Trophoblast cell (in vitro differentiated cells and primary cell): ENCODE measurements around the gene SPATA17.

Experiments used
- DNase-seq, 2 donors: peaks; one replicate each; pipeline ENCODE4 v3.0.0-alpha.2; 2016
- H2AFZ ChIP-seq: 2 replicates; pipeline ENCODE4 v1.6.1; 2013; ENCODE audit warnings: low read length, moderate library complexity, mild to moderate bottlenecking; ENCODE audit not compliant: insufficient read depth, poor library complexity
- H2AK5ac ChIP-seq: 2 replicates; pipeline ENCODE4 v1.6.1; 2013; ENCODE audit warnings: mild to moderate bottlenecking, low read length
- H2BK120ac ChIP-seq: 2 replicates; pipeline ENCODE4 v1.6.1; 2013; ENCODE audit warnings: low read length, mild to moderate bottlenecking, moderate library complexity; ENCODE audit not compliant: insufficient read depth, poor library complexity
- H2BK12ac ChIP-seq: 2 replicates; pipeline ENCODE4 v1.6.1; 2013; ENCODE audit warnings: mild to moderate bottlenecking, low read length, moderate library complexity
- H2BK5ac ChIP-seq: 2 replicates; pipeline ENCODE4 v1.6.1; 2013; ENCODE audit warnings: low read length, low read depth, moderate library complexity, mild to moderate bottlenecking; ENCODE audit not compliant: poor library complexity
- H3K14ac ChIP-seq: 2 replicates; pipeline ENCODE4 v1.6.1; 2013; ENCODE audit warnings: mild to moderate bottlenecking, low read length
- H3K18ac ChIP-seq: 2 replicates; pipeline ENCODE4 v1.6.1; 2013; ENCODE audit warnings: mild to moderate bottlenecking, low read length
- H3K23ac ChIP-seq: 2 replicates; pipeline ENCODE4 v1.6.1; 2013; ENCODE audit warnings: low read length
- H3K27ac ChIP-seq: 2 replicates; pipeline ENCODE4 v1.5.1; 2013; ENCODE audit warnings: low read depth, mild to moderate bottlenecking, inconsistent platforms, low read length, moderate library complexity
- H3K27me3 ChIP-seq: 2 replicates; pipeline ENCODE4 v1.6.1; 2013; ENCODE audit warnings: inconsistent platforms, mild to moderate bottlenecking, low read length, moderate library complexity; ENCODE audit not compliant: insufficient read depth
- H3K36me3 ChIP-seq, 2 experiments: 1 replicate in 1 of 2; 2 replicates in 1 of 2; pipeline ENCODE4 v1.6.1; 2013; ENCODE audit warnings: low read length in 2 of 2, mild to moderate bottlenecking in 2 of 2, moderate library complexity in 1 of 2; ENCODE audit not compliant: insufficient read depth in 2 of 2, control insufficient read depth in 1 of 2
- H3K4ac ChIP-seq: 2 replicates; pipeline ENCODE4 v1.6.1; 2013; ENCODE audit warnings: low read depth, mild to moderate bottlenecking, low read length, moderate library complexity
- H3K4me1 ChIP-seq, 2 experiments: 1 replicate in 1 of 2; 2 replicates in 1 of 2; pipeline ENCODE4 v1.6.1; 2013; ENCODE audit warnings: low read length in 2 of 2, mild to moderate bottlenecking in 2 of 2, moderate library complexity in 1 of 2; ENCODE audit not compliant: insufficient read depth in 2 of 2, control insufficient read depth in 1 of 2
- H3K4me2 ChIP-seq: 2 replicates; pipeline ENCODE4 v1.6.1; 2013; ENCODE audit warnings: inconsistent platforms, mild to moderate bottlenecking, low read length, moderate library complexity
- H3K4me3 ChIP-seq: 2 replicates; pipeline ENCODE4 v1.5.1; 2013; ENCODE audit warnings: mild to moderate bottlenecking, low read depth, low read length, inconsistent platforms
- H3K79me1 ChIP-seq: one replicate; pipeline ENCODE4 v1.6.1; 2013; ENCODE audit warnings: low read length
- H3K79me2 ChIP-seq: 2 replicates; pipeline ENCODE4 v1.6.1; 2013; ENCODE audit warnings: low read length, mild to moderate bottlenecking; ENCODE audit not compliant: control insufficient read depth, insufficient read depth, poor library complexity
- H3K9ac ChIP-seq: 2 replicates; pipeline ENCODE4 v1.6.1; 2013; ENCODE audit warnings: mild to moderate bottlenecking, low read length
- H3K9me3 ChIP-seq: 2 replicates; pipeline ENCODE4 v1.6.1; 2013; ENCODE audit warnings: low read depth, mild to moderate bottlenecking, control low read depth, inconsistent platforms, low read length; ENCODE audit not compliant: insufficient read depth
- H4K12ac ChIP-seq: 2 replicates; pipeline ENCODE4 v1.6.1; 2013; ENCODE audit warnings: low read depth, mild to moderate bottlenecking, low read length, moderate library complexity
- H4K8ac ChIP-seq: 2 replicates; pipeline ENCODE4 v1.6.1; 2013; ENCODE audit warnings: low read depth, mild to moderate bottlenecking, low read length, moderate library complexity
- H4K91ac ChIP-seq: one replicate; pipeline ENCODE4 v1.6.1; 2013; ENCODE audit warnings: low read depth, mild to moderate bottlenecking, low read length, moderate library complexity
- WGBS: extraction: QIAGEN DNeasy Blood & Tissue Kit; methylation state at CpG from one replicate; pipeline ENCODE4 v1.1.7; 2013; ENCODE audit warnings: missing lambda C conversion rate; ENCODE audit not compliant: insufficient read length, insufficient coverage; ENCODE audit errors: extremely low coverage; 5-methylcytosine and 5-hydroxymethylcytosine counted together

SPATA17 gene

GRCh38 chr1:217626321-217626720 lies 4.8 kb upstream of the SPATA17 start:
- Histone ChIP-seq H4K12ac (no peak overlapping the region), H4K91ac (no peak overlapping the region), H3K79me2 (peaks cover 3% of the 10 kb centered on the region), H3K27ac (no peak overlapping the region), H3K4me2 (no peak overlapping the region), H2BK120ac (no peak overlapping the region), H2AK5ac (no peak overlapping the region), H3K4me3 (no peak overlapping the region), H3K79me1 (peaks cover 7% of the 10 kb centered on the region), H3K36me3 (no peaks in the 10 kb centered on the region), H3K9ac (no peak overlapping the region), H3K23ac (no peak overlapping the region), H3K27me3 (no peaks in the 10 kb centered on the region), H3K4ac (no peak overlapping the region), H2AFZ (no peak overlapping the region), H3K14ac (no peak overlapping the region), H2BK12ac (no peak overlapping the region), H4K8ac (no peak overlapping the region), H3K18ac (no peak overlapping the region), H3K4me1 (no peaks in the 10 kb centered on the region), H3K9me3 (no peaks in the 10 kb centered on the region), H2BK5ac (no peak overlapping the region)
- WGBS = no CpG with 5 or more reads among the region's 2 CpGs
- no peak for DNase-seq

GRCh38 chr1:217627431-217627830 lies 3.7 kb upstream of the SPATA17 start:
- Histone ChIP-seq H3K79me2 (peaks cover 3% of the 10 kb centered on the region), H4K8ac (no peak overlapping the region), H3K79me1 (peaks cover 7% of the 10 kb centered on the region), H3K27me3 (no peaks in the 10 kb centered on the region), H3K36me3 (no peaks in the 10 kb centered on the region), H2BK12ac (no peak overlapping the region), H2BK5ac (no peak overlapping the region), H3K9ac (no peak overlapping the region), H2AK5ac (no peak overlapping the region), H3K4me1 (peaks cover 0 to 2% of the 10 kb centered on the region in 2 experiments), H3K18ac (no peak overlapping the region), H3K14ac (no peak overlapping the region), H3K4ac (no peak overlapping the region), H3K9me3 (no peaks in the 10 kb centered on the region), H4K12ac (no peak overlapping the region), H3K27ac (no peak overlapping the region), H3K4me3 (no peak overlapping the region), H4K91ac (no peak overlapping the region), H2AFZ (no peak overlapping the region), H2BK120ac (no peak overlapping the region), H3K4me2 (no peak overlapping the region), H3K23ac (no peak overlapping the region)
- no peak for DNase-seq
- WGBS = no CpG with 5 or more reads among the region's 3 CpGs

DNA sequence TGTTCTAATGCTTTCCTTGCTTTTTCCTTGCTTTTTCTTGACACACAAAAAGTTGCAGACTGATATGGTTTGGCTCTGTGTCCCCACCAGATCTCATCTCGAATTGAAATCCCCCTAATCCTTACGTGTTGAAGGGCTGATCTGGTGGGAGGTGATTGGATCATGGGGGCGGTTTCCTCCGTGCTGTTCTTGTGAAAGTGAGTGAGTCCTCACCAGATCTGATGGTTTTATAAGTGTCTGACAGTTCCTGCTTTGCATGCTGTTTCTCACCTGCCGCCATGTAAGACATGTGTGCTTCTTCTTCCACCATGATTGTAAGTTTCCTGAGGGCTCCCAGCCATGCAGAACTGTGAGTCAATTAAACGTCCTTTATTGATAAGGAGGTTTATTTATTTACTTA lies 11.3 kb downstream of the SPATA17 start:
- no peak overlapping the region for H3K4me2 ChIP-seq

GRCh38 chr1:217647791-217648190 lies 16.6 kb downstream of the SPATA17 start:
- no CpG with 5 or more reads among the region's 13 CpGs for WGBS
- no peak overlapping the region for H3K23ac ChIP-seq

More for the DNA sequence above, 11.3 kb downstream of the SPATA17 start:
- Histone ChIP-seq H2BK12ac (no peak overlapping the region), H3K79me2 (no peaks in the 10 kb centered on the region), H3K23ac (no peak overlapping the region), H4K91ac (no peak overlapping the region), H3K27ac (no peak overlapping the region), H4K8ac (no peak overlapping the region), H3K4ac (no peak overlapping the region), H2AFZ (no peak overlapping the region), H3K9ac (no peak overlapping the region), H2AK5ac (no peak overlapping the region), H3K18ac (no peak overlapping the region), H3K14ac (no peak overlapping the region), H3K9me3 (no peaks in the 10 kb centered on the region), H3K4me1 (no peaks in the 10 kb centered on the region), H3K79me1 (no peaks in the 10 kb centered on the region), H3K36me3 (no peaks in the 10 kb centered on the region), H2BK5ac (no peak overlapping the region), H4K12ac (no peak overlapping the region), H3K4me3 (no peak overlapping the region), H2BK120ac (no peak overlapping the region), H3K27me3 (no peaks in the 10 kb centered on the region)
- WGBS = no CpG with 5 or more reads among the region's 6 CpGs
- DNase-seq = no peak

More at GRCh38 chr1:217647791-217648190, 16.6 kb downstream of the SPATA17 start:
- peak; percentile 10 to 14 for DNase-seq
- no peaks in the 10 kb centered on the region for H3K36me3 ChIP-seq
- no peak overlapping the region for H3K4me2 ChIP-seq
- H3K4me3 ChIP-seq = no peak overlapping the region
- no peak overlapping the region for H2AK5ac ChIP-seq
- no peak overlapping the region for H3K9ac ChIP-seq
- no peaks in the 10 kb centered on the region for H3K9me3 ChIP-seq
- H3K27ac ChIP-seq = no peak overlapping the region
- no peak overlapping the region for H3K4ac ChIP-seq
- H3K18ac ChIP-seq = no peak overlapping the region
- H3K79me1 ChIP-seq = no peaks in the 10 kb centered on the region
- H3K14ac ChIP-seq = no peak overlapping the region
- H4K12ac ChIP-seq = no peak overlapping the region
- no peak overlapping the region for H2AFZ ChIP-seq
- no peak overlapping the region for H4K91ac ChIP-seq
- H2BK5ac ChIP-seq = no peak overlapping the region
- H3K27me3 ChIP-seq = no peaks in the 10 kb centered on the region
- H3K4me1 ChIP-seq = no peaks in the 10 kb centered on the region
- no peaks in the 10 kb centered on the region for H3K79me2 ChIP-seq
- no peak overlapping the region for H2BK12ac ChIP-seq
- no peak overlapping the region for H2BK120ac ChIP-seq
- no peak overlapping the region for H4K8ac ChIP-seq
